ENCODE measurements around the gene AZIN2.

DNA sequence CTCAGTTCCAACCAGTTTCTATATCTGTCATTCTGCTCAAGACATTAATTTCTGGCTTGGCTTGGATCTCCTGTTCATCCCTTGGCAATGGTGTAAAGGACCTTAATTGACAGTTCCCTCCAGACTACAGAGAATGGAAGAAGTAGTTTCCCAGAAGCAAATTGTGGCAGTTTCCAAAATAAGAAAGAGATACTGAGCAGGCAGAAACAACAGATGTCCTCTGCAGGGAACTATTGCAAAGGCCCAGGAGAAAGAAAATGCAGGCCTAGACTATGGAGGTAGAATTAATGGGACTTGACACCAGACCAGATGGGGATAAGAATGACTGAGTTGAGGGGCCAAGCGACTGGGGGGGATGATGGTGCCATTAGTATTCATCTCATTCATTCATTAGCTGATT lies 38.1 kb upstream of the AZIN2 start:
- TF ChIP-seq, protein P1, sequence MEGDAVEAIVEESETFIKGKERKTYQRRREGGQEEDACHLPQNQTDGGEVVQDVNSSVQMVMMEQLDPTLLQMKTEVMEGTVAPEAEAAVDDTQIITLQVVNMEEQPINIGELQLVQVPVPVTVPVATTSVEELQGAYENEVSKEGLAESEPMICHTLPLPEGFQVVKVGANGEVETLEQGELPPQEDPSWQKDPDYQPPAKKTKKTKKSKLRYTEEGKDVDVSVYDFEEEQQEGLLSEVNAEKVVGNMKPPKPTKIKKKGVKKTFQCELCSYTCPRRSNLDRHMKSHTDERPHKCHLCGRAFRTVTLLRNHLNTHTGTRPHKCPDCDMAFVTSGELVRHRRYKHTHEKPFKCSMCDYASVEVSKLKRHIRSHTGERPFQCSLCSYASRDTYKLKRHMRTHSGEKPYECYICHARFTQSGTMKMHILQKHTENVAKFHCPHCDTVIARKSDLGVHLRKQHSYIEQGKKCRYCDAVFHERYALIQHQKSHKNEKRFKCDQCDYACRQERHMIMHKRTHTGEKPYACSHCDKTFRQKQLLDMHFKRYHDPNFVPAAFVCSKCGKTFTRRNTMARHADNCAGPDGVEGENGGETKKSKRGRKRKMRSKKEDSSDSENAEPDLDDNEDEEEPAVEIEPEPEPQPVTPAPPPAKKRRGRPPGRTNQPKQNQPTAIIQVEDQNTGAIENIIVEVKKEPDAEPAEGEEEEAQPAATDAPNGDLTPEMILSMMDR (IDR thresholded peaks at IDR 0.05): no peak
- no peak for TF ChIP-seq POLR2A (IDR thresholded peaks at IDR 0.05)

All from right lobe of liver (tissue), 4 donors.